Stomach (tissue), 4 donors: ENCODE results near the gene MEST.

Source experiments
- CTCF ChIP-seq, 7 experiments: fragments of 450-650 bp in 4 of 7; fragments of 200-600 bp in 3 of 7; sonication (generic) in 3 of 7; IDR thresholded peaks; one replicate each; pipeline ENCODE4 v1.5.1; 2016 to 2019; ENCODE audit warnings: antibody characterized with exemption in 7 of 7, control low read depth in 2 of 7, mild to moderate bottlenecking in 1 of 7
- EP300 ChIP-seq: sonication (generic); formaldehyde crosslinking; IDR thresholded peaks from one replicate; pipeline ENCODE4 v1.6.1; 2017; ENCODE audit warnings: antibody characterized with exemption
- POLR2A ChIP-seq, 4 donors: fragments of 450-650 bp; IDR thresholded peaks; one replicate each; pipeline ENCODE4 v1.6.1; 2016; ENCODE audit warnings: antibody characterized with exemption in 4 of 4, control low read depth in 2 of 4, mild to moderate bottlenecking in 1 of 4, moderate library complexity in 1 of 4

GRCh38 chr7:130444234-130444633 lies 47.7 kb upstream of the MEST start:
- TF ChIP-seq CTCF (IDR thresholded peaks at IDR 0.05) (no peak), POLR2A (IDR thresholded peaks at IDR 0.05) (no peak), EP300 (no peak)
